A673 (cell line): ENCODE results near the gene EEF1A2. TPM values are rescaled to one million over a fixed set of nuclear protein-coding genes. Genes with fewer than 3 reads are reported as not detected.

ENCODE experiments used
- BruUV-seq: library from RNA; stranded (reverse); fragments of 400-500 nt; replicated peaks from 2 replicates; lab custom pipeline; 2021; lab: Mats Ljungman, UMichigan
- CTCF ChIA-PET: fragments of 300-600 bp; sonication (Branson Sonifier 250); formaldehyde crosslinking; loops from one replicate; lab custom pipeline; 2022; ENCODE audit warnings: antibody characterized with exemption; lab: Charles Lee
- POLR2A ChIA-PET: fragments of 300-600 bp; sonication (Branson Sonifier 250); formaldehyde crosslinking; loops from one replicate; lab custom pipeline; 2022; ENCODE audit warnings: antibody characterized with exemption; ENCODE audit not compliant: low non-redundant PET; lab: Charles Lee
- DNase-seq: peaks from one replicate; pipeline ENCODE4 v3.0.0-alpha.2; 2015; ENCODE audit warnings: low spot score
- H3K27ac ChIP-seq: fragments of 200-600 bp; sonication (generic); 2 replicates; pipeline ENCODE4 v1.5.1; 2016; ENCODE audit warnings: mixed run types, low read depth, mild to moderate bottlenecking, mixed read lengths, antibody characterized with exemption, low read length; ENCODE audit not compliant: poor library complexity, severe bottlenecking
- H3K27me3 ChIP-seq: fragments of 200-600 bp; sonication (generic); replicated peaks from 2 replicates; pipeline ENCODE4 v1.6.1; 2017; ENCODE audit warnings: mixed run types, low read depth, mild to moderate bottlenecking, mixed read lengths, antibody characterized with exemption, low read length; ENCODE audit not compliant: insufficient read depth, poor library complexity
- H3K36me3 ChIP-seq: fragments of 200-600 bp; sonication (generic); 2 replicates; pipeline ENCODE4 v1.6.1; 2016; ENCODE audit warnings: mixed run types, mild to moderate bottlenecking, mixed read lengths, antibody characterized with exemption, low read length; ENCODE audit not compliant: insufficient read depth, poor library complexity, severe bottlenecking
- H3K4me1 ChIP-seq: fragments of 200-600 bp; sonication (generic); 2 replicates; pipeline ENCODE4 v1.6.1; 2017; ENCODE audit warnings: mixed run types, mild to moderate bottlenecking, mixed read lengths, antibody characterized with exemption, low read length; ENCODE audit not compliant: insufficient read depth, poor library complexity, severe bottlenecking
- H3K4me3 ChIP-seq: fragments of 200-600 bp; sonication (generic); 2 replicates; pipeline ENCODE4 v1.5.1; 2016; ENCODE audit warnings: low read depth, mixed run types, mild to moderate bottlenecking, mixed read lengths, low read length; ENCODE audit not compliant: poor library complexity, severe bottlenecking
- H3K9me3 ChIP-seq: fragments of 200-600 bp; sonication (generic); 2 replicates; pipeline ENCODE4 v1.6.1; 2016; ENCODE audit warnings: mixed run types, low read depth, mild to moderate bottlenecking, mixed read lengths, antibody characterized with exemption, low read length; ENCODE audit not compliant: poor library complexity, severe bottlenecking
- EZH2 ChIP-seq: fragments of 200-600 bp; sonication (generic); IDR thresholded peaks from 2 replicates; pipeline ENCODE4 v1.6.1; 2017; ENCODE audit warnings: borderline replicate concordance, low read depth, mild to moderate bottlenecking, mixed read lengths, antibody characterized with exemption, low read length; ENCODE audit not compliant: poor library complexity, severe bottlenecking
- intact Hi-C: fragments of 100-400 bp; cut with micrococcal nuclease; formaldehyde crosslinking; loops from one replicate; pipeline ENCODE4 v1.10.0; 2022; ENCODE audit not compliant: unreplicated experiment
- total RNA-seq: library from RNA; stranded (reverse); gene quantifications from 2 replicates; pipeline ENCODE4 v1.2.3, GENCODE V29; 2021
- TF ChIP-seq, protein P1 (sequence below): fragments of 300-800, 200-600 bp; sonication (generic); conservative IDR thresholded peaks from 2 replicates; pipeline ENCODE4 v1.5.1; 2017; ENCODE audit warnings: low read depth, mild to moderate bottlenecking, antibody characterized with exemption, low read length, moderate library complexity, mixed read lengths

The EEF1A2 gene
- total RNA-seq, 1 experiment from 2014 or later = 7.5 TPM

DNA sequence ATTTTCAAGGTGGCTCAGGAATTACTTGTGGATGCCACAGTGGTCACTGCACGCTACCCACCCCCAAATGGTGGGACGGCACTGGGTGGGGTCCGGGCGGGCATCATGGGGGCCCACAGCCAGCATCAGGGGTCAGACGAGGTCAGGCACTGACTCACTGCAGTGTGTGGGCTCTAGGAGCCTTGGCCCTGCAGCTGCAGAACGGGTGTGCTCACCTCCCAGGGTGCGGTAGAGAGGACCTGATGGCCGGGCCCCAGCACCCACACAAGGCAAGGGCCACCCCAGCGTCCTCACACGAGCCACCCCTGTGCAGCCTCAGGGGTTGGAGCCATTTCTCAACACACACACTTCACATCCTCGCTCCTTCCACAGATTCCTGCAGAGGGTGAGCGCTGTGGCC is 60.8 kb downstream of the EEF1A2 start:
- H3K4me1 ChIP-seq = peaks cover 4% of the 10 kb centered on the region
- BruUV-seq = no TSS peak
- ChIA-PET POLR2A (no interaction called here), CTCF (no interaction called here)
- H3K36me3 ChIP-seq = no peaks in the 10 kb centered on the region
- H3K9me3 ChIP-seq = no peaks in the 10 kb centered on the region
- H3K4me3 ChIP-seq = no peak overlapping the region
- intact Hi-C loops = no loop called here
- TF ChIP-seq, protein P1, sequence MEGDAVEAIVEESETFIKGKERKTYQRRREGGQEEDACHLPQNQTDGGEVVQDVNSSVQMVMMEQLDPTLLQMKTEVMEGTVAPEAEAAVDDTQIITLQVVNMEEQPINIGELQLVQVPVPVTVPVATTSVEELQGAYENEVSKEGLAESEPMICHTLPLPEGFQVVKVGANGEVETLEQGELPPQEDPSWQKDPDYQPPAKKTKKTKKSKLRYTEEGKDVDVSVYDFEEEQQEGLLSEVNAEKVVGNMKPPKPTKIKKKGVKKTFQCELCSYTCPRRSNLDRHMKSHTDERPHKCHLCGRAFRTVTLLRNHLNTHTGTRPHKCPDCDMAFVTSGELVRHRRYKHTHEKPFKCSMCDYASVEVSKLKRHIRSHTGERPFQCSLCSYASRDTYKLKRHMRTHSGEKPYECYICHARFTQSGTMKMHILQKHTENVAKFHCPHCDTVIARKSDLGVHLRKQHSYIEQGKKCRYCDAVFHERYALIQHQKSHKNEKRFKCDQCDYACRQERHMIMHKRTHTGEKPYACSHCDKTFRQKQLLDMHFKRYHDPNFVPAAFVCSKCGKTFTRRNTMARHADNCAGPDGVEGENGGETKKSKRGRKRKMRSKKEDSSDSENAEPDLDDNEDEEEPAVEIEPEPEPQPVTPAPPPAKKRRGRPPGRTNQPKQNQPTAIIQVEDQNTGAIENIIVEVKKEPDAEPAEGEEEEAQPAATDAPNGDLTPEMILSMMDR = no peak
- TF ChIP-seq EZH2 = no peak
- H3K27ac ChIP-seq = no peak overlapping the region
- H3K27me3 ChIP-seq = no peaks in the 10 kb centered on the region
- DNase-seq = no peak

Other genes with a start within 250 kb of the EEF1A2 start
- not detected in 2 replicates for gene NKAIN4, start 244.6 kb downstream of the EEF1A2 start, total RNA-seq
- gene ARFGAP1, start 226.3 kb downstream of the EEF1A2 start, total RNA-seq = 90.4 and 101 TPM in 2 replicates
- gene COL20A1, start 205.9 kb downstream of the EEF1A2 start, total RNA-seq = not detected in 2 replicates
- gene CHRNA4, start 137.7 kb downstream of the EEF1A2 start, total RNA-seq = 0.26 and 1.6 TPM in 2 replicates
- 6.6 and 15.1 TPM in 2 replicates for gene KCNQ2, start 26.4 kb downstream of the EEF1A2 start, total RNA-seq
- gene PPDPF, start 21.7 kb upstream of the EEF1A2 start, total RNA-seq = 148 and 176 TPM in 2 replicates
- gene PTK6, start 38.3 kb upstream of the EEF1A2 start, total RNA-seq = not detected in 2 replicates
- not detected in 2 replicates for gene SRMS, start 48.7 kb upstream of the EEF1A2 start, total RNA-seq
- 0.21 and 0.37 TPM in 2 replicates for gene FNDC11, start 55.1 kb upstream of the EEF1A2 start, total RNA-seq
- 21.0 and 27.2 TPM in 2 replicates for gene HELZ2, start 75.2 kb upstream of the EEF1A2 start, total RNA-seq
- gene GMEB2, start 128.0 kb upstream of the EEF1A2 start, total RNA-seq = 12.8 and 14.2 TPM in 2 replicates
- gene STMN3, start 154.3 kb upstream of the EEF1A2 start, total RNA-seq = 115 and 128 TPM in 2 replicates
- 45.6 and 47.8 TPM in 2 replicates for gene RTEL1, start 159.2 kb upstream of the EEF1A2 start, total RNA-seq
- not detected in 2 replicates for gene TNFRSF6B, start 197.6 kb upstream of the EEF1A2 start, total RNA-seq
- 38.9 and 41.1 TPM in 2 replicates for gene ARFRP1, start 208.9 kb upstream of the EEF1A2 start, total RNA-seq
- 28.2 and 28.3 TPM in 2 replicates for gene ZGPAT, start 209.0 kb upstream of the EEF1A2 start, total RNA-seq
- 15.1 and 16.3 TPM in 2 replicates for gene LIME1, start 237.6 kb upstream of the EEF1A2 start, total RNA-seq
- 45.8 and 71.0 TPM in 2 replicates for gene SLC2A4RG, start 240.7 kb upstream of the EEF1A2 start, total RNA-seq